ENCODE measurements around the gene PHAX.

DNA sequence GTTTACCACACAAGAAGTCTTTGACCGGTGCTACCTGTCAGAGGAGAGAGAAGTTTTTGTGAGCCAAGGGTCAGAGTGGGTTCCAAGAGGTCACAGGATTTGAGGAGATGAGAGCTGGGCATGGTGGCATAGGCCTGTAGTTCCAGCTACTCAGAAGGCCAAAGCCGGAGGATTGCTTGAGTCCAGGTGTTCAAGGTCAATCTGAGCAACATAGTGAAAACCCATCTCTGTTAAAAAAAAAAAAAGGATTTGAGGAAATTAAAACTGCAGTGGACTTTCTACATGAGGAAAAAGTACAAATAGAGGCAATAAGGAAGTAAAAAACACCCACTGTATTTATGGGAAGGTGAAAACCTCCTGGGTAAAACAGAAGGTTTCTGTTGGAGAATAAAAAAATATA is 63.8 kb downstream of the PHAX start:
- no peak for TF ChIP-seq EZH2 (IDR thresholded peaks at IDR 0.05; ENCODE audit: borderline replicate concordance)
- TF ChIP-seq, protein P1, sequence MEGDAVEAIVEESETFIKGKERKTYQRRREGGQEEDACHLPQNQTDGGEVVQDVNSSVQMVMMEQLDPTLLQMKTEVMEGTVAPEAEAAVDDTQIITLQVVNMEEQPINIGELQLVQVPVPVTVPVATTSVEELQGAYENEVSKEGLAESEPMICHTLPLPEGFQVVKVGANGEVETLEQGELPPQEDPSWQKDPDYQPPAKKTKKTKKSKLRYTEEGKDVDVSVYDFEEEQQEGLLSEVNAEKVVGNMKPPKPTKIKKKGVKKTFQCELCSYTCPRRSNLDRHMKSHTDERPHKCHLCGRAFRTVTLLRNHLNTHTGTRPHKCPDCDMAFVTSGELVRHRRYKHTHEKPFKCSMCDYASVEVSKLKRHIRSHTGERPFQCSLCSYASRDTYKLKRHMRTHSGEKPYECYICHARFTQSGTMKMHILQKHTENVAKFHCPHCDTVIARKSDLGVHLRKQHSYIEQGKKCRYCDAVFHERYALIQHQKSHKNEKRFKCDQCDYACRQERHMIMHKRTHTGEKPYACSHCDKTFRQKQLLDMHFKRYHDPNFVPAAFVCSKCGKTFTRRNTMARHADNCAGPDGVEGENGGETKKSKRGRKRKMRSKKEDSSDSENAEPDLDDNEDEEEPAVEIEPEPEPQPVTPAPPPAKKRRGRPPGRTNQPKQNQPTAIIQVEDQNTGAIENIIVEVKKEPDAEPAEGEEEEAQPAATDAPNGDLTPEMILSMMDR (IDR thresholded peaks at IDR 0.05; ENCODE audit: poor library complexity), result no peak
- no peak for TF ChIP-seq EZH2phosphoT487 (IDR thresholded peaks at IDR 0.05; ENCODE audit: low read depth, severe bottlenecking, unreplicated experiment)

Data from hepatocyte (in vitro differentiated cells).